ENCODE results near the gene NDNF.

GRCh38 chr4:121100093-121100775, 27.9 kb upstream of the NDNF start:
- TF ChIP-seq ZNF281 (CRISPR knock-in tag; IDR thresholded peaks at IDR 0.05) (no peak), CTCF (IDR thresholded peaks at IDR 0.05) (no peak)

Data from WTC11 (cell line).